GM23338 (cell line): ENCODE data around the gene QKI. TPM values are rescaled to one million over a fixed set of nuclear protein-coding genes. Genes with fewer than 3 reads are reported as not detected.

Source experiments
- ATAC-seq: fragments of 200-7000 bp; cut with Tn5 transposase; 3 replicates; pipeline ENCODE4 v1.9.1; 2020
- DNase-seq: peaks from one replicate; pipeline ENCODE4 v3.0.0-alpha.2; 2015; ENCODE audit warnings: low spot score
- H2AFZ ChIP-seq: fragments of 200-600 bp; sonication (generic); 2 replicates; pipeline ENCODE4 v1.8.0; 2016; ENCODE audit warnings: antibody characterized with exemption, mild to moderate bottlenecking, moderate library complexity
- H3F3A ChIP-seq: fragments of 200-600 bp; sonication (generic); replicated peaks from 2 replicates; pipeline ENCODE4 v1.8.0; 2017; ENCODE audit warnings: antibody characterized with exemption, mixed run types, low read depth
- H3K27ac ChIP-seq: fragments of 200-600 bp; sonication (generic); 2 replicates; pipeline ENCODE4 v1.6.1; 2016; ENCODE audit warnings: low read depth
- H3K27me3 ChIP-seq: fragments of 200-600 bp; sonication (generic); 2 replicates; pipeline ENCODE4 v1.8.0; 2016; ENCODE audit warnings: mild to moderate bottlenecking, mixed run types, moderate library complexity; ENCODE audit not compliant: insufficient read depth
- H3K36me3 ChIP-seq: fragments of 200-600 bp; sonication (generic); 2 replicates; pipeline ENCODE4 v1.8.0; 2016; ENCODE audit warnings: mild to moderate bottlenecking; ENCODE audit not compliant: insufficient read depth
- H3K4me1 ChIP-seq: fragments of 200-600 bp; sonication (generic); 2 replicates; pipeline ENCODE4 v1.8.0; 2016; ENCODE audit warnings: mild to moderate bottlenecking, moderate library complexity; ENCODE audit not compliant: insufficient read depth
- H3K4me2 ChIP-seq: fragments of 200-600 bp; sonication (generic); 2 replicates; pipeline ENCODE4 v1.7.1; 2017; ENCODE audit warnings: mixed run types
- H3K4me3 ChIP-seq: fragments of 200-600 bp; sonication (generic); 2 replicates; pipeline ENCODE4 v1.6.1; 2016; ENCODE audit warnings: mixed run types
- H3K79me2 ChIP-seq: fragments of 200-600 bp; sonication (generic); replicated peaks from 2 replicates; pipeline ENCODE4 v1.8.0; 2017; ENCODE audit warnings: mild to moderate bottlenecking; ENCODE audit not compliant: insufficient read depth
- H3K9me2 ChIP-seq: fragments of 200-600 bp; sonication (generic); 2 replicates; pipeline ENCODE4 v1.8.0; 2017; ENCODE audit not compliant: insufficient read depth
- H4K20me1 ChIP-seq: fragments of 200-600 bp; sonication (generic); replicated peaks from 2 replicates; pipeline ENCODE4 v1.8.0; 2017; ENCODE audit warnings: mild to moderate bottlenecking; ENCODE audit not compliant: insufficient read depth
- H3K27ac Mint-ChIP-seq: 2 replicates; pipeline ENCODE4 v1.8.0; 2020; ENCODE audit warnings: inconsistent platforms, mild to moderate bottlenecking, moderate library complexity, mixed read lengths
- H3K27me3 Mint-ChIP-seq: 3 replicates; pipeline ENCODE4 v1.8.0; 2022; ENCODE audit warnings: low read depth, mild to moderate bottlenecking, moderate library complexity, mixed read lengths, inconsistent platforms; ENCODE audit not compliant: insufficient read depth, poor library complexity
- H3K36me3 Mint-ChIP-seq: 3 replicates; pipeline ENCODE4 v1.8.0; 2021; ENCODE audit warnings: low read depth, mild to moderate bottlenecking, inconsistent platforms, moderate library complexity, mixed read lengths
- H3K4me1 Mint-ChIP-seq: 3 replicates; pipeline ENCODE4 v1.8.0; 2020; ENCODE audit warnings: mild to moderate bottlenecking, inconsistent platforms, mixed read lengths
- H3K4me3 Mint-ChIP-seq: 3 replicates; pipeline ENCODE4 v1.8.0; 2021; ENCODE audit warnings: moderate library complexity, mild to moderate bottlenecking, inconsistent platforms, mixed read lengths
- H3K9me3 Mint-ChIP-seq: 3 replicates; pipeline ENCODE4 v1.8.0; 2020; ENCODE audit warnings: moderate library complexity, mild to moderate bottlenecking, inconsistent platforms, mixed read lengths
- CREB1 ChIP-seq: fragments of 250-450 bp; sonication (Bioruptor Pico); IDR thresholded peaks from 2 replicates; pipeline ENCODE4 v1.5.0; 2020; ENCODE audit warnings: low read depth, mild to moderate bottlenecking, moderate library complexity
- CTCF ChIP-seq, 2 experiments: fragments of 200-600 bp in 1 of 2; sonication (generic) in 1 of 2; conservative IDR thresholded peaks; 2 replicates each; pipeline versions ENCODE4 v1.5.1 to v1.6.1; 2016 to 2017; ENCODE audit warnings: antibody characterized with exemption in 2 of 2, low read depth in 2 of 2, mild to moderate bottlenecking in 2 of 2, moderate library complexity in 1 of 2
- EZH2 ChIP-seq: fragments of 200-600 bp; sonication (generic); IDR thresholded peaks from one replicate; pipeline ENCODE4 v1.8.0; 2017; ENCODE audit warnings: antibody characterized with exemption, mild to moderate bottlenecking, low read depth; ENCODE audit not compliant: unreplicated experiment
- EZH2phosphoT487 ChIP-seq: fragments of 200-600 bp; sonication (generic); IDR thresholded peaks from one replicate; pipeline ENCODE4 v1.8.1; 2018; ENCODE audit warnings: antibody characterized with exemption; ENCODE audit not compliant: unreplicated experiment
- JUNB ChIP-seq: IDR thresholded peaks from one replicate; pipeline ENCODE4 v1.6.1; 2016; ENCODE audit warnings: antibody characterized with exemption; ENCODE audit not compliant: unreplicated experiment
- NANOG ChIP-seq: IDR thresholded peaks from 2 replicates; pipeline ENCODE4 v1.6.1; 2016; ENCODE audit warnings: antibody characterized with exemption, borderline replicate concordance
- POLR2AphosphoS5 ChIP-seq: IDR thresholded peaks from 2 replicates; pipeline ENCODE4 v1.6.1; 2016; ENCODE audit warnings: antibody characterized with exemption, low read depth
- REST ChIP-seq: IDR thresholded peaks from one replicate; pipeline ENCODE4 v1.6.1; 2018; ENCODE audit warnings: antibody characterized with exemption; ENCODE audit not compliant: unreplicated experiment
- STAT1 ChIP-seq: IDR thresholded peaks from one replicate; pipeline ENCODE4 v1.6.1; 2016; ENCODE audit warnings: antibody characterized with exemption; ENCODE audit not compliant: unreplicated experiment
- ZNF114 ChIP-seq: fragments of 250-450 bp; sonication (Bioruptor Pico); IDR thresholded peaks from 2 replicates; pipeline ENCODE4 v1.5.0; 2020; ENCODE audit warnings: mild to moderate bottlenecking, moderate library complexity
- ZNF331 ChIP-seq: fragments of 250-450 bp; sonication (Bioruptor Pico); IDR thresholded peaks from 2 replicates; pipeline ENCODE4 v1.5.0; 2020; ENCODE audit warnings: low read depth, mild to moderate bottlenecking, moderate library complexity
- ZNF462 ChIP-seq: fragments of 250-450 bp; sonication (Bioruptor Pico); IDR thresholded peaks from 2 replicates; pipeline ENCODE4 v1.5.0; 2020; ENCODE audit warnings: mild to moderate bottlenecking, moderate library complexity
- polyA plus RNA-seq: library from polyadenylated mRNA; unstranded; fragments of >200 nt; fragmentation: Nextera tagmentation; extraction: Ambion mirVana; gene quantifications from 2 replicates; pipeline ENCODE4 v1.2.1, GENCODE V29; 2016
- total RNA-seq: library from RNA; depleted of rRNA; stranded (reverse); fragments of >200 nt; shearing (Covaris generic); gene quantifications from 2 replicates; pipeline ENCODE4 v1.2.3, GENCODE V29; 2014
- TF ChIP-seq, protein P1 (sequence below): IDR thresholded peaks from 2 replicates; pipeline ENCODE4 v1.6.1; 2016; ENCODE audit warnings: antibody characterized with exemption

Gene QKI
- total and polyA plus RNA-seq, 2 experiments from 2014 or later: 60.8 to 159 TPM

DNA sequence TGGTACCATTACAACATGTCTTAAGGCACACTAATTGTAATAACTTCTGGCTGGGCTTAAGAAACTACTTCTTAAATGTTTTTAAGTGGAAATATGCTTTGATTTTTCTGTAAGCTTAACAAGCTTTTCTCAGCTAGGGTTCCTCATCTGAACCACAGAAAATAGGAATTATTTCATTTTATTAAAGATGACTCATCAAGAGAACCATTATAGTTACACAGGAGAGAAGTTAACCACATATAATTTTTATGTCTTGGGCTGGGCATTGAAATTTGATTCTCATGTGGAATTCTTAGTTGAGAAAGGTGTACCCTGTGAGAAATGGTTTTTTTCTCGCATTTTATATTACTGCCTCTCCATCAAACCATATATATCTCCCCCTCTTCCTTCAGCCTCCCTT, 75.1 kb downstream of the QKI start:
- Histone ChIP-seq H3K4me1 (peaks cover 42% of the 10 kb centered on the region), H3K27ac (no peak overlapping the region), H3K4me3 (no peak overlapping the region), H3F3A (no peaks in the 10 kb centered on the region), H3K27me3 (no peaks in the 10 kb centered on the region), H3K9me2 (0 out of 2 replicates have a peak, but pooled peaks cover 6% of the 10 kb centered on the region), H4K20me1 (peaks cover 20% of the 10 kb centered on the region), H3K79me2 (peaks cover 100% of the 10 kb centered on the region), H3K4me2 (no peak overlapping the region), H2AFZ (no peak overlapping the region), H3K36me3 (no peaks in the 10 kb centered on the region)
- H3K27me3 Mint-ChIP-seq: peaks cover 2% of the 10 kb centered on the region
- no peak overlapping the region for H3K27ac Mint-ChIP-seq
- no peak overlapping the region for H3K4me3 Mint-ChIP-seq
- peaks cover 53% of the 10 kb centered on the region for H3K4me1 Mint-ChIP-seq
- H3K9me3 Mint-ChIP-seq: no peaks in the 10 kb centered on the region
- DNase-seq (no peak), ATAC-seq (no peak)
- no peaks in the 10 kb centered on the region for H3K36me3 Mint-ChIP-seq
- TF ChIP-seq STAT1: no peak
- no peak for TF ChIP-seq ZNF462 (CRISPR knock-in tag)
- TF ChIP-seq, protein P1, sequence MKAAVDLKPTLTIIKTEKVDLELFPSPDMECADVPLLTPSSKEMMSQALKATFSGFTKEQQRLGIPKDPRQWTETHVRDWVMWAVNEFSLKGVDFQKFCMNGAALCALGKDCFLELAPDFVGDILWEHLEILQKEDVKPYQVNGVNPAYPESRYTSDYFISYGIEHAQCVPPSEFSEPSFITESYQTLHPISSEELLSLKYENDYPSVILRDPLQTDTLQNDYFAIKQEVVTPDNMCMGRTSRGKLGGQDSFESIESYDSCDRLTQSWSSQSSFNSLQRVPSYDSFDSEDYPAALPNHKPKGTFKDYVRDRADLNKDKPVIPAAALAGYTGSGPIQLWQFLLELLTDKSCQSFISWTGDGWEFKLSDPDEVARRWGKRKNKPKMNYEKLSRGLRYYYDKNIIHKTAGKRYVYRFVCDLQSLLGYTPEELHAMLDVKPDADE: no peak
- TF ChIP-seq REST: no peak
- no peak for TF ChIP-seq EZH2
- no peak for TF ChIP-seq JUNB
- TF ChIP-seq NANOG: no peak
- no peak for TF ChIP-seq ZNF331 (CRISPR knock-in tag)
- TF ChIP-seq CTCF (conservative IDR thresholded peaks at IDR 0.05; ENCODE audit: low read depth in 2 of 2): no peak
- TF ChIP-seq EZH2phosphoT487: no peak
- TF ChIP-seq ZNF114 (CRISPR knock-in tag): no peak
- no peak for TF ChIP-seq POLR2AphosphoS5
- TF ChIP-seq CREB1 (CRISPR knock-in tag): no peak
